HG03108 (cell line): Measurements from ENCODE around the gene MAPK14.
"Not testable (repeated sequence)": the region's sequence is repeated elsewhere in the genome, so short reads cannot be mapped to it uniquely, and the experiment has no call there.

Source experiments
- ATAC-seq: cut with Tn5 transposase; IDR thresholded peaks from one replicate; pipeline ENCODE4 v1.9.1; 2021; ENCODE audit warnings: moderate library complexity; ENCODE audit not compliant: unreplicated experiment

MAPK14 gene

GRCh38 chr6:36120979-36121786 lies 93.6 kb downstream of the MAPK14 start:
- ATAC-seq: peak; percentile 53

- no peak for ATAC-seq
Observed at GRCh38 chr6:36121787-36122494, 94.3 kb downstream of the MAPK14 start.

- ATAC-seq: no peak
Observed at GRCh38 chr6:36122495-36123269, 95.1 kb downstream of the MAPK14 start.

- ATAC-seq: peak; percentile 47
Observed at GRCh38 chr6:36123270-36124139, 95.9 kb downstream of the MAPK14 start.

- ATAC-seq: not testable (repeated sequence)
Observed at GRCh38 chr6:36124346-36124745, 96.7 kb downstream of the MAPK14 start.

GRCh38 chr6:36124881-36125280 lies 97.3 kb downstream of the MAPK14 start:
- ATAC-seq: no peak

- ATAC-seq: no peak
Observed at GRCh38 chr6:36125575-36125974, 98.0 kb downstream of the MAPK14 start.

GRCh38 chr6:36126121-36126520 lies 98.5 kb downstream of the MAPK14 start:
- ATAC-seq: no peak

- ATAC-seq: no peak
Observed at GRCh38 chr6:36126553-36127458, 99.2 kb downstream of the MAPK14 start.

GRCh38 chr6:36127462-36128016 lies 99.9 kb downstream of the MAPK14 start:
- ATAC-seq: no peak

- no peak for ATAC-seq
Observed at GRCh38 chr6:36128073-36128472, 100.5 kb downstream of the MAPK14 start.

GRCh38 chr6:36128793-36129192 lies 101.2 kb downstream of the MAPK14 start:
- ATAC-seq: no peak

GRCh38 chr6:36129334-36129733 lies 101.7 kb downstream of the MAPK14 start:
- ATAC-seq: not testable (repeated sequence)

- ATAC-seq: no peak
Observed at GRCh38 chr6:36129941-36130666, 102.5 kb downstream of the MAPK14 start, which contains the start of gene MAPK13. Gene MAPK13 (plus strand): TSS chr6:36130513. CDS start chr6:36130583, 70 bp downstream.

GRCh38 chr6:36130667-36131510 lies 103.3 kb downstream of the MAPK14 start:
- no peak for ATAC-seq

- ATAC-seq: peak; percentile 88
Observed at GRCh38 chr6:36131511-36132245, 104.1 kb downstream of the MAPK14 start.
